Measurements from ENCODE around the gene GOT1. TPM values are rescaled to one million over a fixed set of nuclear protein-coding genes. Genes with fewer than 3 reads are reported as not detected.
A peak's percentile ranks its signal among the peaks of the same experiment; 100 is the strongest.

Gene GOT1
- total and polyA plus RNA-seq, 10 donors = 9.9 to 23.1 (median 15.5) TPM

DNA sequence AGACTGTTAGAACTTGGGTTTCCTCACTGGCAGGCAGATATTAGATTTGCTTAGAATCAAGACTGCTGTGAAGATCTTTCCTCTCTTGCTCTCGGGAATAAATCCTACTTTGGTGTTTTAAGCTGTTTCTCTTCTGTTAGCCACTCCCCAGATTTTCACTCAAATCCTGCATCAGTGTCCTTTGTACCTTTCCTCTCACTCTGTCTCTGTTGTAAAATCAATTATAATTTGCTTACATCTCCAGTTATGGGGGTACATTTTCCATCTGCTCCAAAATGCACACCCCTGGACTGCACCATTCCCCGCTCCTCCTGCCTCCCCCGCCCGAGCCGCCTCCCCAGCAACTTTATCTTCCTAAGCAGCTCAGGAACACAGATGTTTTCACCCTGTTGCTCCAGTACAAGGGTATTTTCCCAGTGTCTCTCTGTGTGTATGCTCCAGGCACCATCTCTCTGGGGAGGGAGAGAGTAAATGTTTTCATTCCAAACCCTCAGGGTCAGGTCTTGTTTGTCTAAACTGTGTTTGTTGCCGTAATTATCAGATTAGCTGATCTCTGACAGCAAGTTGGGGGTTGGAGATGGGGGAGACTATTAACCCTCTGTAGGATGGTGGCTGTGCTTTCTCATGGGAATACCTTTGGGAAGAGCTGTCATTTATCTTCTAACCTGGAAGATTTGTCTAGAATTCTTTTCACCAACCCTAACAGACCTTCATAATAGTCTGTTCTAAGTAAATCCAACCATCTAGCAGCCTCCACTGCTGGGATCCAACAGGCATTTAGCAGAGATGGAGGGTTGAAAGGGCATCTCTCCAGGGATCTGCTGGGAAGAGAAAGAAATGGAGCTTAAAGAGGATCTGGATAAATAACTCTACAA lies 20.4 kb upstream of the GOT1 start:
- WGBS, 5 donors = 73 to 88% (median 82%) methylated on average over 6 of the region's 6 CpGs
- TF ChIP-seq POLR2A (IDR thresholded peaks at IDR 0.05) = no peak
- TF ChIP-seq, protein P1, sequence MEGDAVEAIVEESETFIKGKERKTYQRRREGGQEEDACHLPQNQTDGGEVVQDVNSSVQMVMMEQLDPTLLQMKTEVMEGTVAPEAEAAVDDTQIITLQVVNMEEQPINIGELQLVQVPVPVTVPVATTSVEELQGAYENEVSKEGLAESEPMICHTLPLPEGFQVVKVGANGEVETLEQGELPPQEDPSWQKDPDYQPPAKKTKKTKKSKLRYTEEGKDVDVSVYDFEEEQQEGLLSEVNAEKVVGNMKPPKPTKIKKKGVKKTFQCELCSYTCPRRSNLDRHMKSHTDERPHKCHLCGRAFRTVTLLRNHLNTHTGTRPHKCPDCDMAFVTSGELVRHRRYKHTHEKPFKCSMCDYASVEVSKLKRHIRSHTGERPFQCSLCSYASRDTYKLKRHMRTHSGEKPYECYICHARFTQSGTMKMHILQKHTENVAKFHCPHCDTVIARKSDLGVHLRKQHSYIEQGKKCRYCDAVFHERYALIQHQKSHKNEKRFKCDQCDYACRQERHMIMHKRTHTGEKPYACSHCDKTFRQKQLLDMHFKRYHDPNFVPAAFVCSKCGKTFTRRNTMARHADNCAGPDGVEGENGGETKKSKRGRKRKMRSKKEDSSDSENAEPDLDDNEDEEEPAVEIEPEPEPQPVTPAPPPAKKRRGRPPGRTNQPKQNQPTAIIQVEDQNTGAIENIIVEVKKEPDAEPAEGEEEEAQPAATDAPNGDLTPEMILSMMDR (IDR thresholded peaks at IDR 0.05 in 8 of 11, conservative IDR thresholded peaks at IDR 0.05 in 3 of 11) = no peak
- no peak for TF ChIP-seq POLR2AphosphoS5 (IDR thresholded peaks at IDR 0.05)
- Histone ChIP-seq H3K4me1 (no peaks in the 10 kb centered on the region), H3K36me3 (no peaks in the 10 kb centered on the region), H3K4me3 (no peak overlapping the region), H3K9me3 (no peaks in the 10 kb centered on the region), H3K27ac (no peak overlapping the region), H3K27me3 (replicated peaks in 1 of 7) (peaks cover 0 to 11% (median 0%) of the 10 kb centered on the region in 7 donors)
- intact Hi-C loops (cut with DNase I; ENCODE audit: low total_unique reads) = no loop called here
- no peak for DNase-seq

DNA sequence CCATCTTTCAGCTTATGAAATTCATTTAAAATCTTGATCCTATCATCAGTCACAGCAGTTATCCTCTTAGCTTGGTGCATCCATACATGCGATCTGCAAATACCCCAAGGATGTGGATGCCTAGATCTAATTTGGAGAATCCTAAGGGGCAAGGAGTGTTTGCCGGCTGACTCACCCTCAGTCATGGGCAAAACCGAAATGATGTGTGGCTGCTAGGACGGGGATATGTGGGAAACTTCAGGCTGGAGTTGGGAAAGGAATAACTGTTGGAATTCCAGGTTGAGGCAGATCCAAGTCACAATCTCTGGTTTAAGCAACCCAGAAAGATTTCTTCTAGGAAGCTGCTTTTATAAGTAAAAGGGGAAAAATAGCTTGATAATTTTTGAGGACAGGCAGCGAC lies 19.7 kb upstream of the GOT1 start:
- Histone ChIP-seq H3K27me3 (replicated peaks in 1 of 7) (peaks cover 0 to 11% (median 0%) of the 10 kb centered on the region in 7 donors), H3K36me3 (no peaks in the 10 kb centered on the region), H3K9me3 (no peaks in the 10 kb centered on the region), H3K27ac (no peak overlapping the region), H3K4me3 (no peak overlapping the region), H3K4me1 (no peaks in the 10 kb centered on the region)
- no peak for DNase-seq
- TF ChIP-seq, protein P1 (IDR thresholded peaks at IDR 0.05 in 8 of 11, conservative IDR thresholded peaks at IDR 0.05 in 3 of 11) = no peak
- TF ChIP-seq POLR2AphosphoS5 (IDR thresholded peaks at IDR 0.05) (no peak), POLR2A (IDR thresholded peaks at IDR 0.05) (no peak)
- WGBS, 5 donors = 86 to 92% (median 87%) methylated on average over 5 of the region's 5 CpGs
- intact Hi-C loops (cut with DNase I; ENCODE audit: low total_unique reads) = no loop called here

DNA sequence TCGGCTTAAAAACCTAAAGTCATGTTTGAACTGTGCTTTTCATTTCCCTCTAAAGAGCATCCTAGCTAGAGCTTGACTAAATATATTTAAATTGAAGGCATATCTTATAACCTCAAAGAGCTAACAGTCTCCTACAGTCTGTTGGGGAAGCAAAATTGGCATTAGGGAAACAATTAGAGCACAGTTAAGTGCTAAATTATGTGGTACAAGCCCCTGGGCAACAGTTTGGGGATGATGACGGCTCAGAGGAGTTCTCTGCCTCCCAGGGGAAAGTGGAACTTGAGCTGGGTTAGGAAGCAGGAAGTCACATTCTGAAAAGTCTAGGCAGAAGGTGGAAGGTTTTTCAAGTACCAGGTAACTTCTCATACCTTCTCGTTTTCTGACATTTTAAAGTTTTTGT lies 18.6 kb upstream of the GOT1 start:
- Histone ChIP-seq H3K36me3 (no peaks in the 10 kb centered on the region), H3K27me3 (replicated peaks in 1 of 7) (peaks cover 0 to 11% (median 0%) of the 10 kb centered on the region in 7 donors), H3K9me3 (no peaks in the 10 kb centered on the region), H3K4me3 (no peak overlapping the region), H3K27ac (no peak overlapping the region), H3K4me1 (no peaks in the 10 kb centered on the region)
- intact Hi-C loops (cut with DNase I; ENCODE audit: low total_unique reads) = no loop called here
- 82 to 90% (median 84%) methylated on average over 3 of the region's 3 CpGs for WGBS, 5 donors
- TF ChIP-seq, protein P1 (IDR thresholded peaks at IDR 0.05 in 8 of 11, conservative IDR thresholded peaks at IDR 0.05 in 3 of 11) = no peak
- no peak for TF ChIP-seq POLR2AphosphoS5 (IDR thresholded peaks at IDR 0.05)
- no peak for TF ChIP-seq POLR2A (IDR thresholded peaks at IDR 0.05)
- DNase-seq = no peak

DNA sequence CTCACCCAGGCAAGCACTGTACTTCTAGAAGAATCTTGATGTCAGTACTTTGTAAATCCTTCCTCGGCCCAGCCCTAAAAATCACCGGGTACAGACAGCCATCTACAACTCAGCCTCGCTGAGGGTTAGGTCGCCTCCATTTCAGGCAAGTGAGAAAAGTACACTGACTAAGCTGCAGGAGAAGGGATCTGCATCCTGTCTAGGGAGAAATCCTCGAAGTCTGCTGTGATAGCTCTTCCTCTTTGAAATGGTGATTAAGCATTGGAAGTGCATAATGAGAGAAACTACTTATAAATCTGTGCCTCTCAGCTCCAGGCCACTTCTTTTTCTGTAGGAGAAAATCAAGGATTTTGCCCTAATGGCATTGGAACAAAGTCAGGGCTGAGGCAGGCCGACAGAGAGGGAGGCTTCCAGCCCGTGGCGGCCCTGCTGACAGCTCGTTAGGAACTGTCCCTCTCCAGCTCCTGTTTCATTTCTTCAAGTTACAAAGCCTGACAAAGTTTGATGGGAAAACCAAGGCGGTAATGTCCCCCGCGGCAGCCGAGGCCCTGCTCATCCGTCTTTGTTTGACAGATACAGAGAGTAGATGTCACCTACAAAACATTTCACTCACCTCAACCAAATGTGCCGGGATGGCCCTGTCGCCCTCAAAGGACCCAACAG lies 14.1 kb upstream of the GOT1 start:
- H3K36me3 ChIP-seq = no peaks in the 10 kb centered on the region
- no peaks in the 10 kb centered on the region for H3K9me3 ChIP-seq
- no peak overlapping the region for H3K4me3 ChIP-seq
- peak overlapping the region in 6 of 8 donors; percentile 28 to 68 (median 43) for H3K27ac ChIP-seq
- H3K4me1 ChIP-seq = no peaks in the 10 kb centered on the region
- peak in 1 of 3 donors; percentile 19 for TF ChIP-seq POLR2AphosphoS5 (IDR thresholded peaks at IDR 0.05)
- no peak for TF ChIP-seq POLR2A (IDR thresholded peaks at IDR 0.05)
- TF ChIP-seq, protein P1 (IDR thresholded peaks at IDR 0.05 in 8 of 11, conservative IDR thresholded peaks at IDR 0.05 in 3 of 11) = no peak
- WGBS, 5 donors = 58 to 77% (median 71%) methylated on average over 16 of the region's 16 CpGs
- H3K27me3 ChIP-seq (replicated peaks in 1 of 7) = no peaks in the 10 kb centered on the region
- DNase-seq = no peak
- intact Hi-C loops (cut with DNase I; ENCODE audit: low total_unique reads) = no loop called here
